Measurements from ENCODE around the gene C1QL2. TPM values are rescaled to one million over a fixed set of nuclear protein-coding genes. Genes with fewer than 3 reads are reported as not detected.

Gene C1QL2
- total and polyA plus RNA-seq, 4 donors: 0.03 to 0.31 TPM; not detected in 2

- Histone ChIP-seq H3K4me1 (ENCODE audit: control insufficient read depth in 5 of 5, insufficient read depth in 5 of 5, low read length in 5 of 5) (peaks cover 0 to 6% (median 0%) of the 10 kb centered on the region in 5 donors), H3K9ac (ENCODE audit: insufficient read depth in 1 of 2, low read length in 2 of 2) (no peak overlapping the region), H3K36me3 (ENCODE audit: control insufficient read depth in 4 of 4, insufficient read depth in 4 of 4, low read length in 4 of 4) (no peaks in the 10 kb centered on the region), H3K27me3 (ENCODE audit: control insufficient read depth in 3 of 3, insufficient read depth in 3 of 3, low read length in 2 of 3) (peaks cover 0 to 6% (median 4%) of the 10 kb centered on the region in 3 donors), H3K27ac (ENCODE audit: low read depth in 1 of 2, low read length in 1 of 2) (no peak overlapping the region), H3K9me3 (ENCODE audit: control insufficient read depth in 4 of 4, insufficient read depth in 3 of 4, low read length in 3 of 4) (no peaks in the 10 kb centered on the region), H3K4me3 (no peak overlapping the region)
- no peak for TF ChIP-seq CTCF (IDR thresholded peaks at IDR 0.05; ENCODE audit: control extremely low read depth, extremely low read depth)
- DNase-seq (no peak), ATAC-seq (ENCODE audit: insufficient read depth, low FRiP score) (no peak)
- 94 to 95% methylated on average over 5 of the region's 5 CpGs for WGBS, 2 donors
Observed at GRCh38 chr2:119144806-119145205, 13.7 kb downstream of the C1QL2 start.

GRCh38 chr2:119142824-119143223, 15.7 kb downstream of the C1QL2 start:
- Histone ChIP-seq H3K4me1 (ENCODE audit: control insufficient read depth in 5 of 5, insufficient read depth in 5 of 5, low read length in 5 of 5) (peaks cover 0 to 6% (median 0%) of the 10 kb centered on the region in 5 donors), H3K27ac (ENCODE audit: low read depth in 1 of 2, low read length in 1 of 2) (no peak overlapping the region), H3K27me3 (ENCODE audit: control insufficient read depth in 3 of 3, insufficient read depth in 3 of 3, low read length in 2 of 3) (peaks cover 0 to 6% (median 0%) of the 10 kb centered on the region in 3 donors), H3K9me3 (ENCODE audit: control insufficient read depth in 4 of 4, insufficient read depth in 3 of 4, low read length in 3 of 4) (no peaks in the 10 kb centered on the region), H3K36me3 (ENCODE audit: control insufficient read depth in 4 of 4, insufficient read depth in 4 of 4, low read length in 4 of 4) (no peaks in the 10 kb centered on the region), H3K4me3 (no peak overlapping the region), H3K9ac (ENCODE audit: insufficient read depth in 1 of 2, low read length in 2 of 2) (no peak overlapping the region)
- 51 to 69% methylated on average over 11 of the region's 11 CpGs for WGBS, 2 donors
- ATAC-seq (ENCODE audit: insufficient read depth, low FRiP score) (no peak), DNase-seq (peak; percentile 52 to 78 (median 74))
- TF ChIP-seq CTCF (IDR thresholded peaks at IDR 0.05; ENCODE audit: control extremely low read depth, extremely low read depth): no peak

- ATAC-seq (ENCODE audit: insufficient read depth, low FRiP score): no peak
- peaks cover 0 to 4% (median 4%) of the 10 kb centered on the region in 3 donors for H3K27me3 ChIP-seq (ENCODE audit: control insufficient read depth in 3 of 3, insufficient read depth in 3 of 3, low read length in 2 of 3)
- WGBS, 2 donors: 73 to 81% methylated on average over 11 of the region's 11 CpGs
- no peak for DNase-seq
- TF ChIP-seq CTCF (IDR thresholded peaks at IDR 0.05; ENCODE audit: control extremely low read depth, extremely low read depth): no peak
- no peaks in the 10 kb centered on the region for H3K36me3 ChIP-seq (ENCODE audit: control insufficient read depth in 4 of 4, insufficient read depth in 4 of 4, low read length in 4 of 4)
- peaks cover 0 to 10% (median 0%) of the 10 kb centered on the region in 4 donors for H3K9me3 ChIP-seq (ENCODE audit: control insufficient read depth in 4 of 4, insufficient read depth in 3 of 4, low read length in 3 of 4)
- H3K4me1 ChIP-seq (ENCODE audit: control insufficient read depth in 5 of 5, insufficient read depth in 5 of 5, low read length in 5 of 5): no peaks in the 10 kb centered on the region
- no peak overlapping the region for H3K4me3 ChIP-seq
- H3K27ac ChIP-seq (ENCODE audit: low read depth in 1 of 2, low read length in 1 of 2): no peak overlapping the region
- H3K9ac ChIP-seq (ENCODE audit: insufficient read depth in 1 of 2, low read length in 2 of 2): no peak overlapping the region
Observed at GRCh38 chr2:119137502-119137901, 21.0 kb downstream of the C1QL2 start.

- no peak overlapping the region for H3K9ac ChIP-seq (ENCODE audit: insufficient read depth in 1 of 2, low read length in 2 of 2)
- H3K4me3 ChIP-seq: no peak overlapping the region
- no peaks in the 10 kb centered on the region for H3K4me1 ChIP-seq (ENCODE audit: control insufficient read depth in 5 of 5, insufficient read depth in 5 of 5, low read length in 5 of 5)
- no peak overlapping the region for H3K27ac ChIP-seq (ENCODE audit: low read depth in 1 of 2, low read length in 1 of 2)
- DNase-seq (no peak), ATAC-seq (ENCODE audit: insufficient read depth, low FRiP score) (no peak)
- H3K36me3 ChIP-seq (ENCODE audit: control insufficient read depth in 4 of 4, insufficient read depth in 4 of 4, low read length in 4 of 4): no peaks in the 10 kb centered on the region
- 82% methylated on average over 8 of the region's 8 CpGs for WGBS, 2 donors
- TF ChIP-seq CTCF (IDR thresholded peaks at IDR 0.05; ENCODE audit: control extremely low read depth, extremely low read depth): no peak
- H3K27me3 ChIP-seq (ENCODE audit: control insufficient read depth in 3 of 3, insufficient read depth in 3 of 3, low read length in 2 of 3): peaks cover 0 to 4% (median 4%) of the 10 kb centered on the region in 3 donors
- peaks cover 0 to 10% (median 0%) of the 10 kb centered on the region in 4 donors for H3K9me3 ChIP-seq (ENCODE audit: control insufficient read depth in 4 of 4, insufficient read depth in 3 of 4, low read length in 3 of 4)
Observed at GRCh38 chr2:119136872-119137271, 21.7 kb downstream of the C1QL2 start.
